ENCODE results near the gene CKS1B. TPM values are rescaled to one million over a fixed set of nuclear protein-coding genes. Genes with fewer than 3 reads are reported as not detected.

The CKS1B gene
- total and polyA plus RNA-seq, 9 of the 15 experiments (the other 6 are each of a cell fraction or from before 2014, with no cell fraction given) = 215 to 1,103 (median 460) TPM

DNA sequence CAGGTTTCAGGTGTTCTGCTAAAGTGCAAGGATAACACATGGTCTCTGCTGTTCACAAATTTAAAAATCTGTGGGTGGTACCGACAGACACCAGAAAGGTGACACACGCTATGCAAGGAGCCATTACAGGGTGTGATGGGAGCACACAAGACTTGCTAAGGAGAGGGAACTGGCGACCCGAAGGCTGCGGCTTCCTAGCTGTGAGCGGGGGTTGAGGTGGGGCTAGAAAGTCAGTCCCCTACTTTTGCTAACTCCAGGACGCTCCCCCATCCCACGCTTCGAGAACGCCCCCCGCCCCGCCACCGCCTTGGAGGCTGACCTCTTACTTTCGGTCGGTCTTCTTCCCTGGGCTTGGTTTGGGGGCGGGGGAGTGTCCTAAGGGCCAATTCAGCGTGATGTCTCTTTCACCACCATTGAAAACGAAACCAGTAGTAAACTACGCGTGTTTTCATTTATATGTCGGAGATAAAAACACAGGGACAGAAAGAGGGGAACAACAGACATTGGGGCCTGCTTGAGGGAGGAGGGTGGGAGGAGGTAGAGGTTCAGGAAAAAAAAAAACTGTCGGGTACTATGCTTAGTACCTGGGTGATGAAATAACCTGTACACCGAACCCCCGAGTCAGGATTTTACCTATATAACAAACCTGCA lies 1.1 kb downstream of the CKS1B start (continued):
- TF ChIP-seq FOXK1 (CRISPR knock-in tag; IDR thresholded peaks at IDR 0.05; ENCODE audit: borderline replicate concordance) = no peak
- no peak for TF ChIP-seq ZNF316 (IDR thresholded peaks at IDR 0.05)
- TF ChIP-seq, protein P1, sequence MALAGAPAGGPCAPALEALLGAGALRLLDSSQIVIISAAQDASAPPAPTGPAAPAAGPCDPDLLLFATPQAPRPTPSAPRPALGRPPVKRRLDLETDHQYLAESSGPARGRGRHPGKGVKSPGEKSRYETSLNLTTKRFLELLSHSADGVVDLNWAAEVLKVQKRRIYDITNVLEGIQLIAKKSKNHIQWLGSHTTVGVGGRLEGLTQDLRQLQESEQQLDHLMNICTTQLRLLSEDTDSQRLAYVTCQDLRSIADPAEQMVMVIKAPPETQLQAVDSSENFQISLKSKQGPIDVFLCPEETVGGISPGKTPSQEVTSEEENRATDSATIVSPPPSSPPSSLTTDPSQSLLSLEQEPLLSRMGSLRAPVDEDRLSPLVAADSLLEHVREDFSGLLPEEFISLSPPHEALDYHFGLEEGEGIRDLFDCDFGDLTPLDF (CRISPR knock-in tag; IDR thresholded peaks at IDR 0.05) = 0 out of 2 replicates have a peak, but pooled peaks have one; percentile 23
- TF ChIP-seq ZNF445 (CRISPR knock-in tag; IDR thresholded peaks at IDR 0.05; ENCODE audit: low read depth) = no peak
- TF ChIP-seq, protein P2, sequence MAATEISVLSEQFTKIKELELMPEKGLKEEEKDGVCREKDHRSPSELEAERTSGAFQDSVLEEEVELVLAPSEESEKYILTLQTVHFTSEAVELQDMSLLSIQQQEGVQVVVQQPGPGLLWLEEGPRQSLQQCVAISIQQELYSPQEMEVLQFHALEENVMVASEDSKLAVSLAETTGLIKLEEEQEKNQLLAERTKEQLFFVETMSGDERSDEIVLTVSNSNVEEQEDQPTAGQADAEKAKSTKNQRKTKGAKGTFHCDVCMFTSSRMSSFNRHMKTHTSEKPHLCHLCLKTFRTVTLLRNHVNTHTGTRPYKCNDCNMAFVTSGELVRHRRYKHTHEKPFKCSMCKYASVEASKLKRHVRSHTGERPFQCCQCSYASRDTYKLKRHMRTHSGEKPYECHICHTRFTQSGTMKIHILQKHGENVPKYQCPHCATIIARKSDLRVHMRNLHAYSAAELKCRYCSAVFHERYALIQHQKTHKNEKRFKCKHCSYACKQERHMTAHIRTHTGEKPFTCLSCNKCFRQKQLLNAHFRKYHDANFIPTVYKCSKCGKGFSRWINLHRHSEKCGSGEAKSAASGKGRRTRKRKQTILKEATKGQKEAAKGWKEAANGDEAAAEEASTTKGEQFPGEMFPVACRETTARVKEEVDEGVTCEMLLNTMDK (IDR thresholded peaks at IDR 0.05; ENCODE audit: borderline replicate concordance, insufficient read depth, low read depth, low read length, poor library complexity, severe bottlenecking) = no peak
- no peak for TF ChIP-seq BRCA1 (IDR thresholded peaks at IDR 0.05)
- TF ChIP-seq BRCA1 (CRISPR knock-in tag; IDR thresholded peaks at IDR 0.05) = no peak
- TF ChIP-seq, protein P3, sequence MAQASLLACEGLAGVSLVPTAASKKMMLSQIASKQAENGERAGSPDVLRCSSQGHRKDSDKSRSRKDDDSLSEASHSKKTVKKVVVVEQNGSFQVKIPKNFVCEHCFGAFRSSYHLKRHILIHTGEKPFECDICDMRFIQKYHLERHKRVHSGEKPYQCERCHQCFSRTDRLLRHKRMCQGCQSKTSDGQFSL (CRISPR knock-in tag; IDR thresholded peaks at IDR 0.05) = 0 out of 2 replicates have a peak, but pooled peaks have one; percentile 31
- TF ChIP-seq, protein P3 (tag; IDR thresholded peaks at IDR 0.05) = no peak
- no peak for TF ChIP-seq KDM5B (IDR thresholded peaks at IDR 0.05; ENCODE audit: insufficient replicate concordance, low read depth, low read length)
- TF ChIP-seq NFATC3 (IDR thresholded peaks at IDR 0.05) = no peak
- TF ChIP-seq, protein P4, sequence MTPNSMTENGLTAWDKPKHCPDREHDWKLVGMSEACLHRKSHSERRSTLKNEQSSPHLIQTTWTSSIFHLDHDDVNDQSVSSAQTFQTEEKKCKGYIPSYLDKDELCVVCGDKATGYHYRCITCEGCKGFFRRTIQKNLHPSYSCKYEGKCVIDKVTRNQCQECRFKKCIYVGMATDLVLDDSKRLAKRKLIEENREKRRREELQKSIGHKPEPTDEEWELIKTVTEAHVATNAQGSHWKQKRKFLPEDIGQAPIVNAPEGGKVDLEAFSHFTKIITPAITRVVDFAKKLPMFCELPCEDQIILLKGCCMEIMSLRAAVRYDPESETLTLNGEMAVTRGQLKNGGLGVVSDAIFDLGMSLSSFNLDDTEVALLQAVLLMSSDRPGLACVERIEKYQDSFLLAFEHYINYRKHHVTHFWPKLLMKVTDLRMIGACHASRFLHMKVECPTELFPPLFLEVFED (CRISPR knock-in tag; conservative IDR thresholded peaks at IDR 0.05) = no peak
- TF ChIP-seq ARID4B (CRISPR knock-in tag; IDR thresholded peaks at IDR 0.05) = no peak
- no peak for TF ChIP-seq ZNF766 (CRISPR knock-in tag; conservative IDR thresholded peaks at IDR 0.05)
- TF ChIP-seq GATAD2A (IDR thresholded peaks at IDR 0.05) = no peak
- TF ChIP-seq ZNF121 (CRISPR knock-in tag; conservative IDR thresholded peaks at IDR 0.05) = no peak
